Islet precursor cell (in vitro differentiated cells): Measurements from ENCODE around the gene OR8K3.

ENCODE experiments used
- DNase-seq: peaks from one replicate; pipeline ENCODE4 v3.0.0-alpha.2; 2018

Gene OR8K3

DNA sequence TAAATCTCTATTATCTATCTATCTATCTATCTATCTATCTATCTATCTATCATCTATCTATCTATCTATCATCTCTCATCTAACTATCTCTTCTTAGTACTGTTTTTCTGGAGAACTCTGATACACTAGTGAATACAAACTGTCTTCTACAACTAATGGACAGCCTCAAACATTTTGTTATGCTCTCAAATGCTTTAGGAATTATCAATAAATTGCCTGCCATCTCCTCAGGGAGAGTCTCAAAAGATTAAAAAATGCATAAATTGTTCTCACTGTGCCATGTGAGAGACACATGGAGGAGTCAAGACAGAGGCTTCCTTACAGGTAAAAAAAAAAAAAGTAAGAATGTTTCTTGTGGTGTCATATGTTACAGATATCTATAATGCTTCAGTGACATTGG, at the start of gene OR8K3:
OR8K3 (plus strand) TSS at position 301 of the 400 bp plus-strand sequence. CDS start 3,163 bp downstream, outside the sequence.
- DNase-seq, result no peak

DNA sequence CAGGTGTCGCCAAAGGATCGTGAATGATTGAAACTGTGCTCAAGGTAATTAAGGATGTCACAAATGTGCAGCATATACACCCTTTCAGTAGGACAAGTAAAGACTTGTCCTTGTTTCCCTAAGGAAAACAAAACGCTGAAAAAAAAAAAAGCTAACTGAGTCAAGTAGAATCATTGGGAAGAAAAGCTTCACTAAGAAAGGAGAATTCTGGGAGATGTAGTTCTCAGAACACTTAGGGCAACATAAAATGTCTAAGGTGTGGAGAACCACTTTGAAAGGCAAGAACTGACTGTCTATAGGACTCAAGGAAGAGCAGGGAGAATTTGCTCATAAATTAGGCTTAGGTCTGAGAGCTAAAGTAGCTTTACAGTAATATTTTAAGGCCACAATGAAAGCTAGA, 43.9 kb upstream of the OR8K3 start:
- no peak for DNase-seq

DNA sequence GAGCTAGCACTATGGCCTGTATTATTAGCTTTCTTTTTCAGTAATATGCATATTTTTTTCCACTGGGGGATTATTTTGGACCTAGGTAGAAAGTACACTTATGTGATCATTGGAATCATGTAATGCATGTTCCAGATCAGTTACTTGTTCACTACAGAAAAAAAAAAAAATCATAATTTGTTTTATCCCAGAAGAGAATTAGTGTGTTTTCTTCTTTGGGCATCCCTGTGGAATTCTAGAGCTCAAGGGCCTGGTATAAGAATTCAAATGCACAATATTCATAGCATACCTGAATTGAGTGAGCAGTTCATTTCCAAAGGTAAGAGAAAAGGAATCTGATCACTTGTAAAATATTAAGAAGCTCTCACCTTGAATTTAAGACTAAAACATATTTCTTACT, 41.1 kb upstream of the OR8K3 start, which contains the start of gene OR5T1:
OR5T1 (plus strand) TSS at position 301 of the 400 bp plus-strand sequence. CDS start 1,485 bp downstream, outside the sequence.
- DNase-seq, result no peak

DNA sequence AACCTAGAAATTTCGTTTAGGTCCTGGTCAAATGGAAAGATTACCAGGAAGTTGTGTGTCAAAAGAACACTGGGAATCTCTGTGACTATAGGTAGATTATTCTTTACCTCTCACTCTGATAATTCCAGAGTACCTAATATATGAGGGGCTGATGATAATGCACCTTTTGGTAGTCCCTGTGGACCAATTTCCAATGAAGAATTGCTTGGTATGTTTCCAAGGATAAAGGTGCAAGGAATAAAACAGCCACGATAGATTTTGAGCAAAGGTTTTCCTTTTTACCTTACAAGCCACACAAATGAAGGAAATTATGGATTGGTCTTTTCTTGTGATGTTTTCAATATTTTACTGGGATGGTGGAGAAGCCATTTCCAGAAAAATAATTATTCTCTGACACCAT, 22.8 kb upstream of the OR8K3 start, which contains the start of gene OR8H1:
OR8H1 (minus strand) TSS at position 101 of the 400 bp plus-strand sequence. CDS start 1,192 bp downstream, outside the sequence.
- DNase-seq, result no peak

DNA sequence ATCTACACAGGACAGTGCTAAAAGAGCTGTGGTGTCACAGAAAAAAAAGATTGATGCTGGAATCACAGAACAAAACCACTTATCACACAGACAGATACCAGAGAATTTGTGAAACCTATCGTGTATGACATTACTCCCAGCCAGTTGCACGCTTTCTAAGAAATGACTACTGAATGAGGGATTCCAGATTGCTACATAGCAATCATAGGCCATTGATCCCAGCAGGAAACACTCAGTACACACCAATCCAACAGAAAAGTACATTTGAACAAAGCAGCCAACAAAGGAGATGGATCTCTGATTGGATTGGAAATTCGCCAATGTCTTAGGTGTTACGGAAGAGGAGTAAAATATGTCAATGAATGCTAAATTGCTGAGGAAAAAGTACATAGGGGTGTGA, 18.0 kb upstream of the OR8K3 start:
- DNase-seq, result no peak

DNA sequence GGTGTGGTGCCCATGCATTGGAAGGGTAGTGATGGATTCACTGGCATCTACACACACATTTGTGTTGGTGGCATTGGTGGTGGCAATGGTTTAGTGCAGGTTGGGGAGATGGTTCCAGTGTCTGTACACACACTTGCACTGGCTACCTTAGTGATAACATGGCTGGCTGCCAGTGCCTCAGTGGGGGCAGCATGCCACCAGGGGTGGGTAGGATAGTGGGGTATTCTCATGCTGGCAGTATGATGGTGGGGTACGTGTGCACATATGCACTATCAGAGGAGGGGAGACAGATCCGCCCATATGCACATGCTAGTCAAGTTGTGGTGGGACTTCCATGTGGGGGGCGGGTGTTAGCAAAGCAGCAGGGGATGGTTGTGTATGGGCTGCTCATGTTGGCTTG, 7.1 kb upstream of the OR8K3 start:
- DNase-seq, result no peak

DNA sequence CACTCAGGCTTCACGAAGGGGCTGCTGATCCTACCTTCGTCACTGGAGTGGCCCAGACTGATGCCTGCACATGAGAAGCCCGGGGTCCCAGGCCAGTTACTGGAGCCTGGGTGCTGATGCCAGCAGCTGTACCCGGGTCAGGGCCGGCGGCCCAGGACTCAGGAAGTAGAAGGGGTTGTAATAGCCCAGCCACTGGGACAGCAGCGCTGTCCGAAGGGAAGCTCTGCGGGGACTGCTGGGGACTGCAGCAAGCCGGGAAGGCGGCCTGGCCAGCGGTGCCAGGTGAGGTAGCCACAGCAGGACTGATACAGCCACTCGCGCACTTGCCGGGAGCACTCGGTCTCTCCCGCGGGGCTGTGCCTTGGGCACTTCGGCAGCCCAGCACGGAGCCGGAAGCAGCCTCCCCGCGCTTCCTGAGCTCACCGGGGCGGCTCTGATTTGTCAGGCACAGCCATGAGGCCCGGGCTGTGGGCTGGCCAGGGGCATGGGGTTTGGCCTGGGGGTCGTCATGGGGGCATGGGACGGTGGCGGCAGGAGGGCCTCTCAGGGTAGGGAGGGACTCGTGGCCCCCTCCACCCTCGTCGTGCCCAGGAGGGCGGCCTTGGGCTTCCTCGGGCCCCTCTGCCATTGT, 17.0 kb downstream of the OR8K3 start:
- no peak for DNase-seq

DNA sequence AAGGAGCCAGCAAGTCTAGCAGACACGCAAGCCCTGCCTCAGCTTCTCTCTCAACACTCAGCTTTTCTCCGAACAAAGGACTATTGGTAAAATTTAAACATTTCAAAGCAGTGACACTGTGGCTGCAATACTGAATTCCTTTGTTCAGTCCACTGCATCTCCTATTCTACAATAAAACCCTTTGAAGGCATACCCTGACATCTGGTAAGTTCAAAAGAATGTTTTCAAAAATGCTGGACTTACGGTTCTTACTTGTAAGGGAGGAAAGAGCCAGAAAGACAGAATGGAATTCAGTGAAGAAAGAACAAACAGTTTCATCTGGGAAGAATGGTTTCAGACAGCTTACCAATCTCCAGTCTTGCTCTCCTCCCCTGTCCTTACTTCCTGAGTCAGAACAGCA, 18.2 kb downstream of the OR8K3 start:
- DNase-seq, result no peak

DNA sequence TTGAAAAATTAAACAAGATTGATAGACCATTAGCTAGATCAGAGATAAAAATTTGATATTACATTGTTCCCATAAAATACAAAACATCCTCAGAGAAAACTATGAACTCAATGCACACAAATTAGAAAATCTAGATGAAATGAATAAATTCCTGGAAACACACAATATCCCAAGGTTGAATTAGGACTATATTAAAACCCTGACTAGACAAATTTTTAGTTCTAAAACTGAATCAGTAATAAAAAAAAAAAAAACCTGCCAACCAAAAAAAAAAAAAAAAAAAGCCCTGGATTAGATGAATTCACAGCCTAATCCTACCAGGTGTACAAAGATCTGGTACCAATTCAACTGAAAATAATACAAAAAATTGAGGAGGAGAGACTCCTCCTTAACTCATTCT, 25.3 kb downstream of the OR8K3 start:
- no peak for DNase-seq

DNA sequence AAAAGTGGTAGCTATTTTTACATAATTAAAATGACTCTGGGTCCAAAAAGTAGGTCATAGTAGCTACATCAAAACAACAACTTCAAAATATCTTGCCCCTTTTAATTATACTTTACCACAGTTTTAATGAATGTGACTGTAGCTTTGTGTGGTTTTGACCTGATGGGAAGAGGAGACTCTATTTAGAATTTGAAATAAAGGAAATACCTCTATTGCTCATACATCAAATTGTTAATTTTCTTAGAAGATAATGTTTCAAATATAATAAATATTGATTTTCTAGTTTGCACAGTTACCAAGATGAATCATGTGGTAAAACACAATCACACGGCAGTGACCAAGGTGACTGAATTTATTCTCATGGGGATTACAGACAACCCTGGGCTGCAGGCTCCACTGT, 30.8 kb downstream of the OR8K3 start, which contains the start of gene OR8K1:
OR8K1 (plus strand) TSS at position 301 of the 400 bp plus-strand sequence; CDS start at position 301, 0 bp downstream.
- DNase-seq, result no peak

DNA sequence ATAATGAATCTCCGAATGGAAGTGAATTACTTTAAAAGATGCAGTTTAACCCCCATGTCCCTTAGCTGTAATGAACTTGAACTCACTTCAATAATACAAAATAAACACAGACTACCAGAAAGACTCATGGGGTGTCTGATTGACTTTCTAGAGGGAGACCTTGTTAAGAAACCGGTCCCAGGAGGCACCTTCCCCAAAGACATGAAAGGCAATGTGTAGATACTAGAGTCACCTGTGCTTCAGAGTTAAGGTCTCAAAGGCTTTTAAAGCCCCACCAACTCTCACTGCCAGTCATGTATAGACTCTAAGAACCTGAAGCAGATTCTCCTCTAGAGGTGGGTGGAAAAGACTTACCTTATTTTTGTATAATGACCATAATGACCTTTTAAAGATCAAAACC, 39.0 kb downstream of the OR8K3 start, which contains the start of gene OR8J1:
OR8J1 (plus strand) TSS at position 301 of the 400 bp plus-strand sequence. CDS start 5,956 bp downstream, outside the sequence.
- DNase-seq, result no peak
